Measurements from ENCODE around the gene CWF19L1. TPM values are rescaled to one million over a fixed set of nuclear protein-coding genes. Genes with fewer than 3 reads are reported as not detected.

The CWF19L1 gene

Small RNAs within 50 kb of the gene (small RNA-seq; reads per million reads assigned to genes)
- not detected for gene RNU6-422P (ENCODE audit: insufficient read depth)
- 0.54 reads per million for gene SNORA12 (ENCODE audit: insufficient read depth)

Data from mesendoderm (in vitro differentiated cells).